WTC11 (cell line): ENCODE data around the gene GLUD1.

Experiments
- ESRRA ChIP-seq: sonication (generic); formaldehyde crosslinking; IDR thresholded peaks from 2 replicates; pipeline ENCODE4 v1.8.1; 2022; ENCODE audit warnings: mild to moderate bottlenecking, missing genetic modification reagents, borderline replicate concordance
- ETV6 ChIP-seq: sonication (generic); formaldehyde crosslinking; IDR thresholded peaks from 2 replicates; pipeline ENCODE4 v1.8.1; 2022; ENCODE audit warnings: mild to moderate bottlenecking, missing genetic modification reagents
- IRF2 ChIP-seq: sonication (generic); formaldehyde crosslinking; IDR thresholded peaks from 2 replicates; pipeline ENCODE4 v1.8.0; 2022; ENCODE audit warnings: low read depth, missing genetic modification reagents, borderline replicate concordance
- SP1 ChIP-seq: sonication (generic); formaldehyde crosslinking; conservative IDR thresholded peaks from 2 replicates; pipeline ENCODE4 v1.8.1; 2022; ENCODE audit warnings: missing genetic modification reagents
- ZNF512 ChIP-seq: sonication (generic); formaldehyde crosslinking; IDR thresholded peaks from 2 replicates; pipeline ENCODE4 v1.8.1; 2022; ENCODE audit warnings: missing genetic modification reagents, borderline replicate concordance
- TF ChIP-seq, protein P1 (sequence below): fragments of 200-600 bp; IDR thresholded peaks from 2 replicates; pipeline ENCODE4 v1.8.0; 2022; ENCODE audit warnings: antibody characterized with exemption

DNA sequence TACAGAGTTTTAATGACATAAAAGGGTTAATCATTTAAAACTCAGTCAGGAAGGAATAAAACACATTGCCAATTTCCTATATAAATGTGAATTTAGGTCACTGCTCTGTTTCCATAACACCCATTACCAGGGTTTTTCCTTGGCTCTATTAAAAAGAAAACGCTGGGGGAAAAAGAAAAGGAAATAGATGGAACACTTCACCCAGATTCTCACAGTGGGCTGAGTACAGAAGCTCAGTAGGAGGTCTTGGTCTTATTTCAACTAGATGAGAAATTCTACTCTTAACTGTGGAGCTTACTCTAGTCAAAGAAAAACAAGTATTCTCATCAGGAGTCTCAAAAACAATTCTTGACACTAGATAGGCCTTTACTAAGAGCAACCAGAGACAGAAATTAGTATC is 36.5 kb downstream of the GLUD1 start:
- TF ChIP-seq SP1 (no peak), IRF2 (CRISPR knock-in tag) (no peak), ZNF512 (CRISPR knock-in tag) (no peak), ESRRA (CRISPR knock-in tag) (no peak), ETV6 (CRISPR knock-in tag) (no peak)
- TF ChIP-seq, protein P1, sequence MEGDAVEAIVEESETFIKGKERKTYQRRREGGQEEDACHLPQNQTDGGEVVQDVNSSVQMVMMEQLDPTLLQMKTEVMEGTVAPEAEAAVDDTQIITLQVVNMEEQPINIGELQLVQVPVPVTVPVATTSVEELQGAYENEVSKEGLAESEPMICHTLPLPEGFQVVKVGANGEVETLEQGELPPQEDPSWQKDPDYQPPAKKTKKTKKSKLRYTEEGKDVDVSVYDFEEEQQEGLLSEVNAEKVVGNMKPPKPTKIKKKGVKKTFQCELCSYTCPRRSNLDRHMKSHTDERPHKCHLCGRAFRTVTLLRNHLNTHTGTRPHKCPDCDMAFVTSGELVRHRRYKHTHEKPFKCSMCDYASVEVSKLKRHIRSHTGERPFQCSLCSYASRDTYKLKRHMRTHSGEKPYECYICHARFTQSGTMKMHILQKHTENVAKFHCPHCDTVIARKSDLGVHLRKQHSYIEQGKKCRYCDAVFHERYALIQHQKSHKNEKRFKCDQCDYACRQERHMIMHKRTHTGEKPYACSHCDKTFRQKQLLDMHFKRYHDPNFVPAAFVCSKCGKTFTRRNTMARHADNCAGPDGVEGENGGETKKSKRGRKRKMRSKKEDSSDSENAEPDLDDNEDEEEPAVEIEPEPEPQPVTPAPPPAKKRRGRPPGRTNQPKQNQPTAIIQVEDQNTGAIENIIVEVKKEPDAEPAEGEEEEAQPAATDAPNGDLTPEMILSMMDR = no peak
